SU-DHL-6 (cell line): ENCODE data around the gene PTGDR.

Experiments used
- H2AFZ ChIP-seq: fragments of 200-600 bp; sonication (generic); 2 replicates; pipeline ENCODE4 v1.6.1; 2014; ENCODE audit warnings: low read depth, mild to moderate bottlenecking, moderate library complexity, mixed read lengths, antibody characterized with exemption, low read length; ENCODE audit not compliant: severe bottlenecking
- H3F3A ChIP-seq: fragments of 200-600 bp; shearing (Covaris generic); 2 replicates; pipeline ENCODE4 v1.6.0; 2016; ENCODE audit warnings: antibody characterized with exemption, mild to moderate bottlenecking; ENCODE audit not compliant: insufficient read depth
- H3K27ac ChIP-seq: fragments of 200-600 bp; sonication (generic); 2 replicates; pipeline ENCODE4 v1.5.1; 2016; ENCODE audit warnings: low read depth, mild to moderate bottlenecking, low read length, moderate library complexity, mixed read lengths
- H3K27me3 ChIP-seq: fragments of 200-600 bp; sonication (generic), shearing (Covaris generic); 2 replicates; pipeline ENCODE4 v1.6.0; 2014; ENCODE audit warnings: mild to moderate bottlenecking, low read length
- H3K36me3 ChIP-seq: fragments of 200-600 bp; sonication (generic); 2 replicates; pipeline ENCODE4 v1.6.1; 2014; ENCODE audit warnings: mild to moderate bottlenecking, low read length, mixed read lengths
- H3K4me2 ChIP-seq: fragments of 300-600, 200-600 bp; shearing (Covaris generic), sonication (generic); 2 replicates; pipeline ENCODE4 v1.6.0; 2014; ENCODE audit warnings: low read length, low read depth, mild to moderate bottlenecking; ENCODE audit not compliant: poor library complexity, severe bottlenecking
- H3K4me3 ChIP-seq: fragments of 200-600 bp; sonication (generic); 2 replicates; pipeline ENCODE4 v1.5.1; 2014; ENCODE audit warnings: antibody characterized with exemption, low read length, mild to moderate bottlenecking, mixed read lengths; ENCODE audit not compliant: insufficient read depth, poor library complexity, severe bottlenecking
- H3K79me2 ChIP-seq: fragments of 200-600 bp; sonication (generic); 2 replicates; pipeline ENCODE4 v1.6.1; 2014; ENCODE audit warnings: mild to moderate bottlenecking, low read length, moderate library complexity; ENCODE audit not compliant: insufficient read depth
- H3K9ac ChIP-seq: fragments of 200-600 bp; sonication (generic); 2 replicates; pipeline ENCODE4 v1.7.0; 2014; ENCODE audit warnings: mild to moderate bottlenecking, low read length
- H3K9me2 ChIP-seq: fragments of 200-600 bp; sonication (generic); replicated peaks from 2 replicates; pipeline ENCODE4 v1.6.1; 2014; ENCODE audit warnings: low read length; ENCODE audit not compliant: insufficient read depth
- H3K9me3 ChIP-seq: fragments of 200-600 bp; sonication (generic); 2 replicates; pipeline ENCODE4 v1.6.1; 2014; ENCODE audit warnings: low read length, mixed read lengths; ENCODE audit not compliant: insufficient read depth
- H4K20me1 ChIP-seq: fragments of 200-600 bp; sonication (generic); 2 replicates; pipeline ENCODE4 v1.6.1; 2014; ENCODE audit warnings: low read depth, mild to moderate bottlenecking, antibody characterized with exemption, low read length, moderate library complexity, mixed read lengths
- EZH2phosphoT487 ChIP-seq: fragments of 200-600 bp; sonication (generic), shearing (Covaris generic); conservative IDR thresholded peaks from 2 replicates; pipeline ENCODE4 v1.6.1; 2018; ENCODE audit warnings: mild to moderate bottlenecking, antibody characterized with exemption, low read length, moderate library complexity, mixed read lengths
- TF ChIP-seq, protein P1 (sequence below): fragments of 200-600 bp; sonication (generic); IDR thresholded peaks from one replicate; pipeline ENCODE4 v1.5.1; 2017; ENCODE audit warnings: antibody characterized with exemption, mild to moderate bottlenecking, low read length, moderate library complexity; ENCODE audit not compliant: insufficient read depth, poor library complexity, severe bottlenecking

Gene PTGDR

DNA sequence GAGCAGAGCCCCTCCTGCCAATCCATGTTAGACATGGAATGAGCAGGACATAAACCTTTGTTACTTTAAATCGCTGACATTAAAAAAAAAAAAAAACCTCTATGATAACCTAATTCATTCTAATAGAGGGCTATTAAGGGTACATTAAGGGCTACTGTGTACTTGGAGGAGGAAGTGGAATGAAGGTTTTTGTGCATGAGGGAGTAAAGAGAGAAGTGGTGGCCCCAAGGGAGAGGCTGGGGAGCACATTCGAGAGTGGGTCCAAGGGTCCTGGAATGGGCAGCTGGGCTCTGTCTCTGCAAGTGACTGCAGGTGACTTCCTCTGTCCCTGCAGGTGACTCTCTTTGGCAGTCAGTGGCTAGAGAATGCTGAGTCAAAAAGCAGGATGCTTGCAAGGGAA, 32.1 kb upstream of the PTGDR start:
- no peak overlapping the region for H3K4me3 ChIP-seq
- H3K27me3 ChIP-seq = no peaks in the 10 kb centered on the region
- no peak overlapping the region for H2AFZ ChIP-seq
- no peaks in the 10 kb centered on the region for H3K9me2 ChIP-seq
- no peak overlapping the region for H3K9ac ChIP-seq
- H3K36me3 ChIP-seq = no peaks in the 10 kb centered on the region
- H4K20me1 ChIP-seq = no peaks in the 10 kb centered on the region
- H3K79me2 ChIP-seq = no peaks in the 10 kb centered on the region
- H3K9me3 ChIP-seq = no peaks in the 10 kb centered on the region
- no peak overlapping the region for H3K4me2 ChIP-seq
- H3K27ac ChIP-seq = no peak overlapping the region
- H3F3A ChIP-seq = no peaks in the 10 kb centered on the region
- TF ChIP-seq, protein P1, sequence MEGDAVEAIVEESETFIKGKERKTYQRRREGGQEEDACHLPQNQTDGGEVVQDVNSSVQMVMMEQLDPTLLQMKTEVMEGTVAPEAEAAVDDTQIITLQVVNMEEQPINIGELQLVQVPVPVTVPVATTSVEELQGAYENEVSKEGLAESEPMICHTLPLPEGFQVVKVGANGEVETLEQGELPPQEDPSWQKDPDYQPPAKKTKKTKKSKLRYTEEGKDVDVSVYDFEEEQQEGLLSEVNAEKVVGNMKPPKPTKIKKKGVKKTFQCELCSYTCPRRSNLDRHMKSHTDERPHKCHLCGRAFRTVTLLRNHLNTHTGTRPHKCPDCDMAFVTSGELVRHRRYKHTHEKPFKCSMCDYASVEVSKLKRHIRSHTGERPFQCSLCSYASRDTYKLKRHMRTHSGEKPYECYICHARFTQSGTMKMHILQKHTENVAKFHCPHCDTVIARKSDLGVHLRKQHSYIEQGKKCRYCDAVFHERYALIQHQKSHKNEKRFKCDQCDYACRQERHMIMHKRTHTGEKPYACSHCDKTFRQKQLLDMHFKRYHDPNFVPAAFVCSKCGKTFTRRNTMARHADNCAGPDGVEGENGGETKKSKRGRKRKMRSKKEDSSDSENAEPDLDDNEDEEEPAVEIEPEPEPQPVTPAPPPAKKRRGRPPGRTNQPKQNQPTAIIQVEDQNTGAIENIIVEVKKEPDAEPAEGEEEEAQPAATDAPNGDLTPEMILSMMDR = no peak
- TF ChIP-seq EZH2phosphoT487 = no peak

DNA sequence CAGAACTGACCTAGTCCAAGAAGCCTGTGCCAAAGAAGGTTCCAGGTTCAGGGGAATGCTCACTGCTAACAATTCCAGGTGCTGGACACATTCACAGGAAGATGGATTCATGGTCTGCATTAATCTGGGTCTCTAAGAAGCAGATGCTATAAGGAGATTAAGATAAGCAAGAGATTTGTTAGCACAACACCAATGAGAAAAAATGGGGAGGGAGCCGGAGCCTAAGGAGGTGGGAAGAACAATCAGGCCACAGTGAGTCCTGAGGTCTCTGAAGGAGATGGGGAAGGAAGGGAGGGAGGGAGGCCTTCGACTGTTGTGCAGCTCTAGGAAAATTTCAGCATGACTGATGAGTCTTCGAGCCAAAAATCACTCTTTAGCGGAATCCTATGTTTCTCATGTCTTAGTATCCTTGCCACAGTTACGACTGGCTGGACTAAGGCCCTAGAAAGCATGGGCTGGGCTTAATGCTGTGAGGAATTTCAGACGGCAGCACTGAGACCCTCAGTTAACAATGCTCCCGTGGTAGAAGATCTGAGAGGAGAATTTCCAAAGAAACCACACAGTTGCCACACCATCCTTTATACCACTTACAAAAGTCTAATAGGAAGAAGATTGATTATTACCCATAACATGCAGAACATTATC, 31.5 kb upstream of the PTGDR start:
- no peak for TF ChIP-seq EZH2phosphoT487
- TF ChIP-seq, protein P1 = no peak
- H3K4me3 ChIP-seq = no peak overlapping the region
- H3K9ac ChIP-seq = no peak overlapping the region
- no peaks in the 10 kb centered on the region for H4K20me1 ChIP-seq
- H3K9me2 ChIP-seq = no peaks in the 10 kb centered on the region
- no peaks in the 10 kb centered on the region for H3K27me3 ChIP-seq
- no peak overlapping the region for H3K27ac ChIP-seq
- H3K36me3 ChIP-seq = no peaks in the 10 kb centered on the region
- no peaks in the 10 kb centered on the region for H3F3A ChIP-seq
- H3K4me2 ChIP-seq = no peak overlapping the region
- no peak overlapping the region for H2AFZ ChIP-seq
- H3K79me2 ChIP-seq = no peaks in the 10 kb centered on the region
- H3K9me3 ChIP-seq = no peaks in the 10 kb centered on the region

DNA sequence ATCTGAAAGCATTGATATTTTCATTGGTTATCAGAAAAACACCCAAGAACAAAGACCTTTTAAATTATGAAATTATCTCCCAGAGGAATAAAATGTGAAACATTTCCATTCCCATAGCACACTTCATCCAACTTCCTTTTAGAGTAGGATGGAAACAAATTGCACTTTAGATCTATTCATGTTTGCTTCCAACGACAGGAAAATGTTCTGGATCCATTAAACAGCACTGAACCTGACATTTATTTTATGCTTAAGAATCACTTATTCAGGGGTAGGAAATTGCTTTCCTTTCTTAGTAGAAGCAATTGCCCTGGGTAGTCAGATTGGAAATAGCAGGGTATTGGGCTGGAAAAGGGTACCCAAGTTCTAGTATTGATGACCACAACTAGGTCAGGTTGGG, 28.8 kb upstream of the PTGDR start:
- Histone ChIP-seq H3K9ac (no peak overlapping the region), H3K79me2 (no peaks in the 10 kb centered on the region), H3K36me3 (no peaks in the 10 kb centered on the region), H3K4me3 (no peak overlapping the region), H3K27me3 (no peaks in the 10 kb centered on the region), H3F3A (no peaks in the 10 kb centered on the region), H3K4me2 (no peak overlapping the region), H2AFZ (no peak overlapping the region), H3K9me3 (no peaks in the 10 kb centered on the region), H3K9me2 (no peaks in the 10 kb centered on the region), H4K20me1 (no peaks in the 10 kb centered on the region), H3K27ac (no peak overlapping the region)
- TF ChIP-seq, protein P1 = no peak
